Measurements from ENCODE around the gene CSK. TPM values are rescaled to one million over a fixed set of nuclear protein-coding genes. Genes with fewer than 3 reads are reported as not detected.
A peak's percentile ranks its signal among the peaks of the same experiment; 100 is the strongest.

Gene CSK
- total RNA-seq, 1 donor = 33.2 TPM

DNA sequence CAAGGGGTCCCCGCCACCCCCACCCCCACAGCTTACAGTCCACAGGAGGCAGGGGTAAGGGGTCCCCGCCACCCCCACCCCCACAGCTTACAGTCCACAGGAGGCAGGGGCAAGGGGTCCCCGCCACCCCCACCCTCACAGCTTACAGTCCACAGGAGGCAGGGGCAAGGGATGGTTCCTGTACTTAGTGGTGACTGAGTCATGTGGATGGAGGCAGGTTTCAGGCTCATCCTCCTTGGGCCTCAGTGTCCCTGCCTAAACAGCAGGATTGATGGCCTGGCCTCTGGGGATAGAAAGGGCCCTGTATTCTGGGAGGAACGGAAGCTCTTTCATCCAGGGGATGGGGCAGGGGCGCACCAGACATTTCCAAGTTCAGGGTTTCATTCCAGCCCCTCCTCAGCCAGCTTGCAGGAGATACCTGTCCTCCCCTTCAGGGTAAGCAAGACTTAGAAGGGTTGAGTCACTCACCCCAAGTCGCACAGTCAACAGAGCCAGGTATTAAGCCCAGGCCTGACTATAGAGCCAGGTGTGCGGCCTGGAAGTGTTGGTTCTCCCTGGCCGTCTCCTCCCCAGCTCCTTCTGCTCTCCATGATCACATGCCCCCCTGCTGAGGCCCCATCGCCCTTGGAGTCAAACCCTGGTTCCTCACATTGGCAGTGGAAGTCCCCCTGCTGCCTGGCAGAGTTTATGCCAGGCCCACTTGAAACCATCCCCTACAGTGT is 12.5 kb downstream of the CSK start:
- TF ChIP-seq, protein P1, sequence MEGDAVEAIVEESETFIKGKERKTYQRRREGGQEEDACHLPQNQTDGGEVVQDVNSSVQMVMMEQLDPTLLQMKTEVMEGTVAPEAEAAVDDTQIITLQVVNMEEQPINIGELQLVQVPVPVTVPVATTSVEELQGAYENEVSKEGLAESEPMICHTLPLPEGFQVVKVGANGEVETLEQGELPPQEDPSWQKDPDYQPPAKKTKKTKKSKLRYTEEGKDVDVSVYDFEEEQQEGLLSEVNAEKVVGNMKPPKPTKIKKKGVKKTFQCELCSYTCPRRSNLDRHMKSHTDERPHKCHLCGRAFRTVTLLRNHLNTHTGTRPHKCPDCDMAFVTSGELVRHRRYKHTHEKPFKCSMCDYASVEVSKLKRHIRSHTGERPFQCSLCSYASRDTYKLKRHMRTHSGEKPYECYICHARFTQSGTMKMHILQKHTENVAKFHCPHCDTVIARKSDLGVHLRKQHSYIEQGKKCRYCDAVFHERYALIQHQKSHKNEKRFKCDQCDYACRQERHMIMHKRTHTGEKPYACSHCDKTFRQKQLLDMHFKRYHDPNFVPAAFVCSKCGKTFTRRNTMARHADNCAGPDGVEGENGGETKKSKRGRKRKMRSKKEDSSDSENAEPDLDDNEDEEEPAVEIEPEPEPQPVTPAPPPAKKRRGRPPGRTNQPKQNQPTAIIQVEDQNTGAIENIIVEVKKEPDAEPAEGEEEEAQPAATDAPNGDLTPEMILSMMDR (IDR thresholded peaks at IDR 0.05; ENCODE audit: insufficient read depth, low read depth, low read length) = no peak
- no peak for DNase-seq (ENCODE audit: low read depth)
- H3K4me3 ChIP-seq (ENCODE audit: low read depth, low read length) = no peak overlapping the region

DNA sequence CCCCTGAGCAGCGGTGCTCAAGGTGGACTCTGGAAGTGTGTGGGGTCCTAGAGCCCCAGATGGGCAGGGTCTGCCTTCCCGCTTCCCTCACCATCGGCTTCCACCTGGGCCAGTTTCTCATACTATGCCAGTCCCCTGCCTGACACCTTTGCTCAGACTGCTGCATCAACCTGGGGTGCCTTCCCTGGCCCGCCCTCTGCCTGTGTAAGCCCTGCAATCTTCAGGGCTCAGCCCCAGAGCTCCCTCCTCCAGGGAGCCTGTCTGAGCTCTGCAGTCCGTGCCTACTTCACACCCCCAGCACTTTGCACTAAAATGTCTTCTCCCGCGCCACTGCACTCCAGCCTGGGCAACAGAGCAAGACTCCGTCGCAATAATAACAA is 13.1 kb downstream of the CSK start:
- DNase-seq (ENCODE audit: low read depth) = no peak
- TF ChIP-seq, protein P1 (IDR thresholded peaks at IDR 0.05; ENCODE audit: insufficient read depth, low read depth, low read length) = no peak

DNA sequence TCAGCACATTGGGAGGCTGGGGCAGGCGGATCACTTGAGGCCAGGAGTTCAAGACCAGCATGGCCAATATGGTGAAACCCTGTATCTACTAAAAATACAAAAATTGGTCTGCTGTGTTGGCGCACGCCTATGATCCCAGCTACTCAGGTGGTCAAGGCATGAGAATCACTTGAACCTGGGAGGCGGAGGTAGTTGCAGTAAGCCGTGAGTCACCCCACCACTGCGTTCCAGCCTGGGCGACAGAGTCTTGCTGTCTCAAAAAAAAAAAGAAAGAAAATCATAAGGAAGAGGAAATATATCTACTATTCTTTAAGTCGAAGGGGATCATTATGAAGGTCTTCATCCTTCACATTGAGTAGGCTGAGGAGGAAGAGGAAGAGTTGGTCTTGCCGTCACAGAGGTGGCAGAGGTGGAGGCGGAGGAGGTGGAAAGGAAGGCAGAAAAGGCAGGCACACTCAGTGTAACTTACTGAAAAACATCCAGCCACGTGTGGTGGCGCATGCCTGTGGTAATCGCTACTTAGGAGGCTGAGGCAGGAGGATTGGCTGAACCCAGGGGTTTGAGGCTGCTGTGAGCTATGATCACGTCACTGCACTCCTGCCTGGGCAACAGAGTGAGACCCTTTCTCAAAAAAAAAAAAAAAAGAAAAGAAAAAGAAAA is 14.2 kb downstream of the CSK start:
- no peak for DNase-seq (ENCODE audit: low read depth)
- no peak overlapping the region for H3K4me3 ChIP-seq (ENCODE audit: low read depth, low read length)
- TF ChIP-seq, protein P1 (IDR thresholded peaks at IDR 0.05; ENCODE audit: insufficient read depth, low read depth, low read length) = no peak

More for the DNA sequence above, 13.1 kb downstream of the CSK start:
- no peak overlapping the region for H3K4me3 ChIP-seq (ENCODE audit: low read depth, low read length)

DNA sequence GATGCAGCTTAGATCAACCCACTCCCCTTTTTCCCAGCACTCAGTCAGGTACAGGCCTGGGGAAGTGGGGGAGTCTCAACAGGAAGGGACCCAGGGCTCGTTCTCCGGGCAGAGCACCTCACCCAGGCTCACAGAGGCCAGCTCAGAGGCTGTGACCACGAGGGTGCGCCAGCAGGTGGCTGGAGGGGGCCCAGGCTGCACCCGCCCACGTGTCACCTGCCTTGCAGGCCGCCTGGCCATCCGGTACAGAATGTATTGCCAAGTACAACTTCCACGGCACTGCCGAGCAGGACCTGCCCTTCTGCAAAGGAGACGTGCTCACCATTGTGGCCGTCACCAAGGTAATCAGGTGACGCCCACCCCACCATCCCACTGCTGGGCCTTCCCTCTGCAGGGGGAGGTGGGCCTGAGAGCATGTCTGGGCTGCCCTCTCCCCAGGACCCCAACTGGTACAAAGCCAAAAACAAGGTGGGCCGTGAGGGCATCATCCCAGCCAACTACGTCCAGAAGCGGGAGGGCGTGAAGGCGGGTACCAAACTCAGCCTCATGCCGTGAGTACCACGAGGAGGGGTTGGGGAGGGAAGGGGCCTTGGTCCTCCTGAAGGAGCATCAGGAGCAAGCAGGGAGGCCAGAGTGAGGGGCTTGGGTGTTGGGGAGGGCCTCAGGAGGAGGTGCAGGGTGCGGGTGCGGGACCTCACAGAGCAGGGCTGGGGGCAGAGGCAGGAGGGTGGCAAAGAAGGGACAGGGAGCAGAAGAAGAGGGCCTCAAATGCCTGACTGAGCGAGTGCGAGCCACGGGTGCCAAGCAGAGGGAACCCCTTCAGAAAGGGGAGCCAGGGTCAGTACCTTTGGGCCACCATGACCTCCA is 16.7 kb downstream of the CSK start:
- no peak for DNase-seq (ENCODE audit: low read depth)
- H3K4me3 ChIP-seq (ENCODE audit: low read depth, low read length) = no peak overlapping the region
- TF ChIP-seq, protein P1 (IDR thresholded peaks at IDR 0.05; ENCODE audit: insufficient read depth, low read depth, low read length) = no peak

DNA sequence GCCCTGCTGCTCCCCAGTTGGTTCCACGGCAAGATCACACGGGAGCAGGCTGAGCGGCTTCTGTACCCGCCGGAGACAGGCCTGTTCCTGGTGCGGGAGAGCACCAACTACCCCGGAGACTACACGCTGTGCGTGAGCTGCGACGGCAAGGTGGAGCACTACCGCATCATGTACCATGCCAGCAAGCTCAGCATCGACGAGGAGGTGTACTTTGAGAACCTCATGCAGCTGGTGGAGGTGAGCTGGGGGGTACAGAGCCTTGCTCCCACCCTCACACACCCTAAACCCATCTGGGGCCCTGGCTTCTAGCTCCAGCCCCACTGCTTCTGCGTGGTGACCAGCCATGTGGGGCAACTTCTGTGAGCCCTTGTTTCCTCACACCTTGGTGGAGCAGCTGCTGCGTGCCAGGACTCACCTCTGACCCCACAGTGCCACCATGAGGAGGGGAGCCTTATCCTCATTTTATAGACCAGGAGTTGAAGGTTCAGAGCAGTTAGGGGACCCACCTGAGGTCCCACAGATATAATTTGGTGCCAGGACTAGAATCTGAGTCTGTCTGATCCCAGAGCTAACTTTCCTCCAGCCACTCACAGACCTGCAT is 17.5 kb downstream of the CSK start:
- DNase-seq (ENCODE audit: low read depth) = no peak
- no peak overlapping the region for H3K4me3 ChIP-seq (ENCODE audit: low read depth, low read length)
- TF ChIP-seq, protein P1 (IDR thresholded peaks at IDR 0.05; ENCODE audit: insufficient read depth, low read depth, low read length) = no peak

DNA sequence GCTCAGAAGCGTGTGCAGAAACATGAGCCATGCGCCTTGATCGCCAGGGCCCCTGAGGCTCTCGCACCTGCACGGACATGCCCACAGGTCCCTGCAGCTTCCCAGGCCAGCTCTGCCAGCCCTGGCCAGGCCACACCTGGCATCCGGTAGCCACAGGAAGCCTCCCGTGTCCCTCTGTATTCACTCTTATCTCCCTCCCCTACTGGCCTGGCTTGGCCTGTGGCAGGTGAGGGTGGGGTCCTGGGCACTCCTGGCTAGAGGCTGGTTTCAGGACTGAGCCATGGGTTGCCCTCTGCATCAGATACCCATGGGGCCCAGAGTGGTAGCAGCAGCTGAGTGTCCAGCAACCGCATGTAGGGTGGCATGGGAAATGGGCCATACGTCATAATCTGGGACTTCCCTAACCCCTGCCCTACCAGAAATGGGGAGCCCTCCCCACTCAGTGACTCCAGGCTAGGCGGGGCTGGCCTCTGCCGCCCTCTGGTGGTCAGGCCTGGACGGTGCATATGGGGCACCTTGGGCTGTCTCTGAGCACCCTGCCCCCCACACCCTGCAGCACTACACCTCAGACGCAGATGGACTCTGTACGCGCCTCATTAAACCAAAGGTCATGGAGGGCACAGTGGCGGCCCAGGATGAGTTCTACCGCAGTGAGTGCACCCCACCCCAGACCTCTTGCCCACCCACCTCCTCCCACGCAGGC is 18.1 kb downstream of the CSK start:
- TF ChIP-seq, protein P1 (IDR thresholded peaks at IDR 0.05; ENCODE audit: insufficient read depth, low read depth, low read length) = peak; percentile 94
- peak; percentile 55 for DNase-seq (ENCODE audit: low read depth)
- H3K4me3 ChIP-seq (ENCODE audit: low read depth, low read length) = no peak overlapping the region
